K562 (cell line): ENCODE measurements around the gene MVB12B. TPM values are rescaled to one million over a fixed set of nuclear protein-coding genes. Genes with fewer than 3 reads are reported as not detected.

Source experiments
- ATAC-seq: fragments of 200-7000 bp; cut with Tn5 transposase; 3 replicates; pipeline ENCODE4 v1.9.1; 2020; ENCODE audit warnings: moderate library complexity
- BruUV-seq: library from RNA; stranded (reverse); fragments of 400-500 nt; replicated peaks from 2 replicates; lab custom pipeline; 2021; lab: Mats Ljungman, UMichigan
- CTCF ChIA-PET: fragments of 300-600 bp; formaldehyde crosslinking; extraction: SDS; loops from one replicate; lab custom pipeline; 2021; ENCODE audit warnings: low intra/inter-chr PET ratio; lab: Yijun Ruan, JAX
- POLR2A ChIA-PET: fragments of 300-600, 350-650 bp; sonication (Branson Sonifier 250); formaldehyde crosslinking; extraction: SDS; loops from one replicate; lab custom pipeline; 2021; ENCODE audit warnings: antibody characterized with exemption, inconsistent platforms; lab: Yijun Ruan, JAX
- DNase-seq, 4 experiments: peaks; one replicate each; pipeline versions ENCODE4 v3.0.0 to v3.0.0-alpha.2; 2011 to 2018; ENCODE audit warnings: low spot score in 3 of 4, mixed read lengths in 3 of 4; ENCODE audit errors: extremely low read depth in 1 of 4
- FAIRE-seq: peaks from 2 replicates; lab custom pipeline; 2011; peaks lifted over from hg19 to GRCh38; lab: Jason Lieb, UNC
- H2AFZ ChIP-seq: 2 replicates; pipeline ENCODE4 v1.6.0; 2011; ENCODE audit warnings: low read depth, low read length, control low read depth, inconsistent platforms
- H3K27ac ChIP-seq: fragments of 200-600 bp; 3 replicates; pipeline ENCODE4 v1.8.0; 2011; ENCODE audit warnings: low read depth, mild to moderate bottlenecking, control low read depth, inconsistent platforms, low read length, moderate library complexity, mixed read lengths; ENCODE audit errors: extremely low read depth
- H3K27me3 ChIP-seq, 2 experiments: fragments of 300-600 bp in 1 of 2; 2 replicates in 1 of 2; 3 replicates in 1 of 2; pipeline versions ENCODE4 v1.6.0 to v1.8.0; 2011; ENCODE audit warnings: inconsistent platforms in 2 of 2, low read length in 2 of 2, mild to moderate bottlenecking in 1 of 2, mixed read lengths in 1 of 2, moderate library complexity in 1 of 2; ENCODE audit not compliant: control insufficient read depth in 2 of 2, insufficient read depth in 2 of 2
- H3K36me3 ChIP-seq: fragments of 300-600 bp; 3 replicates; pipeline ENCODE4 v1.8.0; 2011; ENCODE audit warnings: mild to moderate bottlenecking, low read length, inconsistent platforms; ENCODE audit not compliant: control insufficient read depth, insufficient read depth
- H3K4me1 ChIP-seq, 2 experiments: fragments of 200-600 bp in 1 of 2; replicated peaks in 1 of 2; 2 replicates in 1 of 2; 3 replicates in 1 of 2; pipeline versions ENCODE4 v1.5.1 to v1.8.0; 2011; ENCODE audit warnings: inconsistent platforms in 2 of 2, low read length in 2 of 2, mild to moderate bottlenecking in 1 of 2, mixed read lengths in 1 of 2, moderate library complexity in 1 of 2; ENCODE audit not compliant: control insufficient read depth in 2 of 2, insufficient read depth in 2 of 2
- H3K4me2 ChIP-seq: 2 replicates; pipeline ENCODE4 v1.6.1; 2011; ENCODE audit warnings: low read length, control low read depth, inconsistent platforms, mixed read lengths; ENCODE audit not compliant: insufficient read depth
- H3K4me3 ChIP-seq: fragments of 200-600 bp; sonication (generic), shearing (Covaris generic); 2 replicates; pipeline ENCODE4 v1.5.1; 2016; ENCODE audit warnings: control low read depth, inconsistent platforms
- H3K79me2 ChIP-seq: fragments of 200-600 bp; 3 replicates; pipeline ENCODE4 v1.8.0; 2011; ENCODE audit warnings: low read length, inconsistent platforms; ENCODE audit not compliant: control insufficient read depth, insufficient read depth
- H3K9ac ChIP-seq, 2 experiments: 2 replicates each; pipeline versions ENCODE4 v1.6.0 to v1.6.1; 2011; ENCODE audit warnings: low read depth in 2 of 2, low read length in 2 of 2, control low read depth in 1 of 2, inconsistent platforms in 1 of 2, mild to moderate bottlenecking in 1 of 2, mixed read lengths in 1 of 2; ENCODE audit not compliant: insufficient read depth in 1 of 2
- H3K9me1 ChIP-seq: one replicate; pipeline ENCODE4 v1.6.0; 2011; ENCODE audit warnings: inconsistent platforms, mild to moderate bottlenecking, low read length, moderate library complexity; ENCODE audit not compliant: control insufficient read depth, insufficient read depth
- H3K9me3 ChIP-seq: replicated peaks from 2 replicates; pipeline ENCODE4 v1.5.1; 2011; ENCODE audit warnings: low read depth, low read length, inconsistent platforms; ENCODE audit not compliant: control insufficient read depth, insufficient read depth
- H4K20me1 ChIP-seq: replicated peaks from 2 replicates; pipeline ENCODE4 v1.6.1; 2011; ENCODE audit warnings: low read length, inconsistent platforms, mixed read lengths; ENCODE audit not compliant: control insufficient read depth, insufficient read depth
- ARID2 ChIP-seq: fragments of 450-650 bp; IDR thresholded peaks from 2 replicates; pipeline ENCODE4 v1.6.1; 2017; ENCODE audit warnings: antibody characterized with exemption, mild to moderate bottlenecking
- LCOR ChIP-seq: sonication (generic); formaldehyde crosslinking; IDR thresholded peaks from 2 replicates; pipeline ENCODE4 v1.8.0; 2022; ENCODE audit warnings: mild to moderate bottlenecking, missing genetic modification reagents
- MECOM ChIP-seq: fragments of 250-450 bp; sonication (Bioruptor Pico); IDR thresholded peaks from 2 replicates; pipeline ENCODE4 v1.8.0; 2022; ENCODE audit warnings: inconsistent platforms
- ZBTB43 ChIP-seq: sonication (generic); formaldehyde crosslinking; IDR thresholded peaks from 2 replicates; pipeline ENCODE4 v1.8.0; 2023; ENCODE audit warnings: mild to moderate bottlenecking, missing genetic modification reagents
- WGBS: fragments of 100-300 bp; shearing (Covaris generic); methylation state at CpG from one replicate; pipeline ENCODE4 v1.1.6; 2016; ENCODE audit warnings: low coverage, mixed read lengths; ENCODE audit not compliant: insufficient coverage; ENCODE audit errors: missing lambda C conversion rate; 5-methylcytosine and 5-hydroxymethylcytosine counted together
- in situ Hi-C: fragments of 300-500 bp; cut with MboI; formaldehyde crosslinking; loops from 4 replicates; pipeline ENCODE4 v1.15.0; 2018; ENCODE audit warnings: inconsistent platforms, mixed read lengths
- intact Hi-C: fragments of 100-400 bp; cut with micrococcal nuclease; formaldehyde crosslinking; loops from 2 replicates; pipeline ENCODE4 v1.14.2; 2022
- polyA plus RNA-seq, 8 experiments: library from polyadenylated mRNA; depleted of rRNA in 4 of 8; stranded (reverse) in 5 of 8; unstranded in 3 of 8; fragments of >200 nt; fragmentation: Nextera tagmentation in 2 of 8; fragmentation: Illumina TruSeq in 1 of 8; extraction: Ambion mirVana in 2 of 8; extraction: Trizol in 1 of 8; gene quantifications; 2 replicates each; pipeline versions ENCODE4 v1.2.1 to v1.2.3, GENCODE V29; 2011 to 2014; ENCODE audit warnings: inconsistent platforms in 1 of 8, missing spikeins in 1 of 8
- total RNA-seq, 7 experiments: library from RNA; depleted of rRNA in 6 of 7; stranded (reverse); fragments of >200 nt in 6 of 7; fragmentation: Illumina TruSeq in 2 of 7; extraction: Trizol in 2 of 7; gene quantifications; 2 replicates each; pipeline versions ENCODE4 v1.2.1 to v1.2.3, GENCODE V29; 2011 to 2021; ENCODE audit warnings: low replicate concordance in 1 of 7
- TF ChIP-seq, protein P1 (sequence below), 2 experiments: fragments of 450-650 bp in 1 of 2; sonication (generic) in 1 of 2; formaldehyde crosslinking in 1 of 2; IDR thresholded peaks; 2 replicates each; pipeline versions ENCODE4 v1.7.1 to v1.9.0; 2016 to 2022; ENCODE audit warnings: inconsistent platforms in 1 of 2, mild to moderate bottlenecking in 1 of 2, missing genetic modification reagents in 1 of 2

The MVB12B gene
- total and polyA plus RNA-seq, 9 of the 15 experiments (the other 6 are each of a cell fraction or from before 2014, with no cell fraction given) = not detected

GRCh38 chr9:126419475-126419874 is 92.8 kb downstream of the MVB12B start:
- Histone ChIP-seq H2AFZ (no peak overlapping the region), H3K27ac (no peak overlapping the region), H3K4me2 (no peak overlapping the region), H3K36me3 (no peaks in the 10 kb centered on the region), H3K9ac (no peak overlapping the region)
- in situ Hi-C loops = no loop called here
- DNase-seq = no peak
- CTCF ChIA-PET = no interaction called here
- TF ChIP-seq MECOM = no peak
- TF ChIP-seq ARID2 = no peak
- TF ChIP-seq, all 486 proteins: peak for 0
- H3K9me1 ChIP-seq = no peaks in the 10 kb centered on the region
- no peaks in the 10 kb centered on the region; the same call in 1 of the 2 replicates for H4K20me1 ChIP-seq
- no peaks in the 10 kb centered on the region for H3K9me3 ChIP-seq
- no peak for FAIRE-seq
- peaks cover 39 to 71% of the 10 kb centered on the region in 2 experiments for H3K27me3 ChIP-seq
- WGBS = 0% methylated on average over 6 of the region's 6 CpGs
- POLR2A ChIA-PET = interaction anchor here (0.6 kb wide), 1 partner anchor 12 kb away, joined by 4 read pairs; no protein-coding TSS in a partner anchor
- H3K4me3 ChIP-seq = no peak overlapping the region
- intact Hi-C loops = no loop called here
- BruUV-seq = no TSS peak
- no peaks in the 10 kb centered on the region for H3K79me2 ChIP-seq
- no peak for ATAC-seq
- no peaks in the 10 kb centered on the region for H3K4me1 ChIP-seq

DNA sequence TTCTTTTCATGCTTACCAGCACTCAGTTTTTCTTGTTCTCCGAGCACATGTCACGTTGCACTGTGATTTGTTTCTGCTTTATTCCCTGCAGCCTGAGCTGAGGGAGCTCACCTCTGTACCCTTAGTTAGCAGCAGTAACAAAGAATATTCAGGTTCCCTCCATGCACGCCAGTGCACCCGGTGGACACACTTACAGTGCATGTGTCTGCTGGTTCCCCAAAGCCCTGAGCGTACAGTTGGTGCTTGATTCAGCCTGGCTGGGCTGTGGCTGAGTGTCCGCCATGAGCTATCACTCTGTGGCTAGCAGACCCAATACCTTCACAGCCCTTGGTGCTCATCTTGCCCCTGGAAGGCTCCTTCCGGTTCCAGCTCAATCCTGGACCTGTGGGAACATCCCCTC is 93.5 kb downstream of the MVB12B start:
- Histone ChIP-seq H3K79me2 (no peaks in the 10 kb centered on the region), H3K27ac (no peak overlapping the region), H3K9ac (no peak overlapping the region), H2AFZ (no peak overlapping the region), H3K4me1 (no peaks in the 10 kb centered on the region), H3K4me3 (no peak overlapping the region), H3K4me2 (no peak overlapping the region), H3K36me3 (no peaks in the 10 kb centered on the region), H3K9me3 (no peaks in the 10 kb centered on the region), H3K9me1 (no peaks in the 10 kb centered on the region), H3K27me3 (peaks cover 39 to 75% of the 10 kb centered on the region in 2 experiments), H4K20me1 (no peaks in the 10 kb centered on the region; the same call in 1 of the 2 replicates)
- BruUV-seq = no TSS peak
- intact Hi-C loops (no loop called here), in situ Hi-C loops (no loop called here)
- WGBS = 5% methylated on average over 7 of the region's 7 CpGs
- POLR2A ChIA-PET = interaction anchor here (0.6 kb wide), 1 partner anchor 24 kb away, joined by 3 read pairs; no protein-coding TSS in a partner anchor
- DNase-seq = no peak
- no peak for FAIRE-seq
- no peak for ATAC-seq
- CTCF ChIA-PET = no interaction called here
- TF ChIP-seq, protein P1, sequence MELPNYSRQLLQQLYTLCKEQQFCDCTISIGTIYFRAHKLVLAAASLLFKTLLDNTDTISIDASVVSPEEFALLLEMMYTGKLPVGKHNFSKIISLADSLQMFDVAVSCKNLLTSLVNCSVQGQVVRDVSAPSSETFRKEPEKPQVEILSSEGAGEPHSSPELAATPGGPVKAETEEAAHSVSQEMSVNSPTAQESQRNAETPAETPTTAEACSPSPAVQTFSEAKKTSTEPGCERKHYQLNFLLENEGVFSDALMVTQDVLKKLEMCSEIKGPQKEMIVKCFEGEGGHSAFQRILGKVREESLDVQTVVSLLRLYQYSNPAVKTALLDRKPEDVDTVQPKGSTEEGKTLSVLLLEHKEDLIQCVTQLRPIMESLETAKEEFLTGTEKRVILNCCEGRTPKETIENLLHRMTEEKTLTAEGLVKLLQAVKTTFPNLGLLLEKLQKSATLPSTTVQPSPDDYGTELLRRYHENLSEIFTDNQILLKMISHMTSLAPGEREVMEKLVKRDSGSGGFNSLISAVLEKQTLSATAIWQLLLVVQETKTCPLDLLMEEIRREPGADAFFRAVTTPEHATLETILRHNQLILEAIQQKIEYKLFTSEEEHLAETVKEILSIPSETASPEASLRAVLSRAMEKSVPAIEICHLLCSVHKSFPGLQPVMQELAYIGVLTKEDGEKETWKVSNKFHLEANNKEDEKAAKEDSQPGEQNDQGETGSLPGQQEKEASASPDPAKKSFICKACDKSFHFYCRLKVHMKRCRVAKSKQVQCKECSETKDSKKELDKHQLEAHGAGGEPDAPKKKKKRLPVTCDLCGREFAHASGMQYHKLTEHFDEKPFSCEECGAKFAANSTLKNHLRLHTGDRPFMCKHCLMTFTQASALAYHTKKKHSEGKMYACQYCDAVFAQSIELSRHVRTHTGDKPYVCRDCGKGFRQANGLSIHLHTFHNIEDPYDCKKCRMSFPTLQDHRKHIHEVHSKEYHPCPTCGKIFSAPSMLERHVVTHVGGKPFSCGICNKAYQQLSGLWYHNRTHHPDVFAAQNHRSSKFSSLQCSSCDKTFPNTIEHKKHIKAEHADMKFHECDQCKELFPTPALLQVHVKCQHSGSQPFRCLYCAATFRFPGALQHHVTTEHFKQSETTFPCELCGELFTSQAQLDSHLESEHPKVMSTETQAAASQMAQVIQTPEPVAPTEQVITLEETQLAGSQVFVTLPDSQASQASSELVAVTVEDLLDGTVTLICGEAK (IDR thresholded peaks at IDR 0.05) = no peak
- TF ChIP-seq, protein P1 (CRISPR knock-in tag; IDR thresholded peaks at IDR 0.05) = no peak
- TF ChIP-seq LCOR (CRISPR knock-in tag) (no peak), ZBTB43 (CRISPR knock-in tag) (no peak)
